RWPE1 (cell line): ENCODE data around the gene ZC3H18.

Experiments
- CTCF ChIA-PET: fragments of 350-600 bp; sonication (Branson Sonifier 250); formaldehyde crosslinking; extraction: SDS; loops from one replicate; lab custom pipeline; 2021; lab: Yijun Ruan, JAX
- POLR2A ChIA-PET: fragments of 400-600 bp; formaldehyde crosslinking; extraction: SDS; loops from one replicate; lab custom pipeline; 2020; ENCODE audit warnings: antibody characterized with exemption; ENCODE audit not compliant: low non-redundant PET; lab: Yijun Ruan, JAX
- DNase-seq: peaks from one replicate; pipeline ENCODE4 v3.0.0; 2012; ENCODE audit warnings: low spot score
- H3K27ac ChIP-seq: fragments of 450-650 bp; 2 replicates; pipeline ENCODE4 v1.5.1; 2017
- TF ChIP-seq, protein P1 (sequence below): fragments of 450-650 bp; conservative IDR thresholded peaks from 2 replicates; pipeline ENCODE4 v1.5.1; 2017; ENCODE audit warnings: low read depth, mild to moderate bottlenecking

ZC3H18 gene

GRCh38 chr16:88531346-88531745, 38.9 kb upstream of the ZC3H18 start:
- TF ChIP-seq, protein P1, sequence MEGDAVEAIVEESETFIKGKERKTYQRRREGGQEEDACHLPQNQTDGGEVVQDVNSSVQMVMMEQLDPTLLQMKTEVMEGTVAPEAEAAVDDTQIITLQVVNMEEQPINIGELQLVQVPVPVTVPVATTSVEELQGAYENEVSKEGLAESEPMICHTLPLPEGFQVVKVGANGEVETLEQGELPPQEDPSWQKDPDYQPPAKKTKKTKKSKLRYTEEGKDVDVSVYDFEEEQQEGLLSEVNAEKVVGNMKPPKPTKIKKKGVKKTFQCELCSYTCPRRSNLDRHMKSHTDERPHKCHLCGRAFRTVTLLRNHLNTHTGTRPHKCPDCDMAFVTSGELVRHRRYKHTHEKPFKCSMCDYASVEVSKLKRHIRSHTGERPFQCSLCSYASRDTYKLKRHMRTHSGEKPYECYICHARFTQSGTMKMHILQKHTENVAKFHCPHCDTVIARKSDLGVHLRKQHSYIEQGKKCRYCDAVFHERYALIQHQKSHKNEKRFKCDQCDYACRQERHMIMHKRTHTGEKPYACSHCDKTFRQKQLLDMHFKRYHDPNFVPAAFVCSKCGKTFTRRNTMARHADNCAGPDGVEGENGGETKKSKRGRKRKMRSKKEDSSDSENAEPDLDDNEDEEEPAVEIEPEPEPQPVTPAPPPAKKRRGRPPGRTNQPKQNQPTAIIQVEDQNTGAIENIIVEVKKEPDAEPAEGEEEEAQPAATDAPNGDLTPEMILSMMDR, result no peak
- POLR2A ChIA-PET, result no interaction called here
- CTCF ChIA-PET, result no interaction called here

GRCh38 chr16:88531931-88532433, 38.2 kb upstream of the ZC3H18 start:
- DNase-seq, result no peak
- POLR2A ChIA-PET, result no interaction called here
- TF ChIP-seq, protein P1, result no peak
- CTCF ChIA-PET, result no interaction called here
- peak overlapping the region; percentile 82; the same call in 1 of the 2 replicates for H3K27ac ChIP-seq

More at GRCh38 chr16:88531346-88531745, 38.9 kb upstream of the ZC3H18 start:
- no peak for DNase-seq
- peak overlapping the region; percentile 47 for H3K27ac ChIP-seq

- H3K27ac ChIP-seq, result peak overlapping the region; percentile 82
- ChIA-PET CTCF (interaction anchor here (0.6 to 0.7 kb wide), 2 partner anchors 10 to 1216 kb away, joined by 3 read pairs; partner anchors contain the start of gene C16orf95), POLR2A (no interaction called here)
- TF ChIP-seq, protein P1, result no peak
- DNase-seq, result no peak
These were observed 37.6 kb upstream of the ZC3H18 start for GRCh38 chr16:88532434-88533241.

GRCh38 chr16:88533381-88533917, 36.8 kb upstream of the ZC3H18 start:
- peak overlapping the region; percentile 82 for H3K27ac ChIP-seq
- POLR2A ChIA-PET, result no interaction called here
- CTCF ChIA-PET, result interaction anchor here (0.7 kb wide), 2 partner anchors 1216 to 1417 kb away, joined by 3 read pairs; partner anchors contain the start of gene C16orf95
- peak; percentile 32 for DNase-seq
- TF ChIP-seq, protein P1, result no peak

DNA sequence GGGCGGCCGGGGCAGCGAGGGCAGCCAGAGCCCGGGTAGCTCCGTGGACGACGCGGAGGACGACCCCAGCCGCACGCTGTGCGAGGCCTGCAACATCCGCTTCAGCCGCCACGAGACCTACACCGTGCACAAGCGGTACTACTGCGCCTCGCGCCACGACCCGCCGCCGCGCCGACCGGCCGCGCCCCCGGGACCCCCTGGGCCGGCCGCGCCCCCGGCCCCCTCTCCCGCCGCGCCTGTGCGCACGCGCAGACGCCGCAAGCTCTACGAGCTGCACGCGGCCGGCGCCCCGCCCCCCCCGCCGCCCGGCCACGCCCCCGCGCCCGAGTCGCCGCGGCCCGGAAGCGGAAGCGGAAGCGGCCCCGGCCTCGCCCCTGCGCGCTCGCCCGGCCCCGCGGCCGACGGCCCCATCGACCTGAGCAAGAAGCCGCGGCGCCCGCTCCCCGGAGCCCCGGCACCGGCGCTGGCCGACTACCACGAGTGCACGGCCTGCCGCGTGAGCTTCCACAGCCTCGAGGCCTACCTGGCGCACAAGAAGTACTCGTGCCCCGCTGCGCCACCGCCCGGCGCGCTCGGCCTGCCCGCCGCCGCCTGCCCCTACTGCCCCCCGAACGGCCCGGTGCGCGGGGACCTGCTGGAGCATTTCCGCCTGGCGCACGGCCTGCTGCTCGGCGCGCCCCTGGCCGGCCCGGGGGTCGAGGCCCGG, 36.1 kb upstream of the ZC3H18 start:
- peak overlapping the region; percentile 82 for H3K27ac ChIP-seq
- POLR2A ChIA-PET, result no interaction called here
- DNase-seq, result peak; percentile 79
- CTCF ChIA-PET, result interaction anchor here (0.6 to 0.7 kb wide), 2 partner anchors 39 to 1416 kb away, joined by 3 read pairs; no protein-coding TSS in a partner anchor
- TF ChIP-seq, protein P1, result no peak

DNA sequence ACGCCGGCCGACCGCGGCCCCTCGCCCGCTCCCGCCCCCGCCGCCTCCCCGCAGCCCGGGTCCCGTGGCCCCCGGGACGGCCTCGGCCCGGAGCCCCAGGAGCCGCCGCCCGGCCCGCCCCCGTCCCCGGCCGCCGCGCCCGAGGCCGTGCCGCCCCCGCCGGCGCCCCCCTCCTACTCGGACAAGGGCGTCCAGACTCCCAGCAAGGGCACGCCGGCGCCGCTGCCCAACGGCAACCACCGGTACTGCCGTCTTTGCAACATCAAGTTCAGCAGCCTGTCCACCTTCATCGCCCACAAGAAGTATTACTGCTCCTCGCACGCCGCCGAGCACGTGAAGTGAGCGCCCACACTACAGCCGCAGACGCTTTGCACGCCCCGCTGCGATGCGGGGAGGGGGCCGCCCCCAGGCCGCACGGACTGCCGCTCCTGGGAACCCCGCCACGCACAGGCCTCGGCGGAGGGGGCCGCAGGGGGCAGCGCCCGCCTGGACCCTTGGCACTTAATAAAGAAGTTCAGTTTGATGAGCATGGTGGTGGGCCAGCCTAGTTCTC, 35.5 kb upstream of the ZC3H18 start:
- peak; percentile 41 for DNase-seq
- POLR2A ChIA-PET, result no interaction called here
- CTCF ChIA-PET, result interaction anchor here (0.6 kb wide), 1 partner anchor 40 kb away, joined by 3 read pairs; no protein-coding TSS in a partner anchor
- peak overlapping the region; percentile 82 for H3K27ac ChIP-seq
- TF ChIP-seq, protein P1, result peak; percentile 19; the same call in 1 of the 2 replicates
